ENCODE data around the gene PEX26. TPM values are rescaled to one million over a fixed set of nuclear protein-coding genes. Genes with fewer than 3 reads are reported as not detected.

Gene PEX26
- total RNA-seq, 1 experiment from 2014 or later: 30.6 TPM

DNA sequence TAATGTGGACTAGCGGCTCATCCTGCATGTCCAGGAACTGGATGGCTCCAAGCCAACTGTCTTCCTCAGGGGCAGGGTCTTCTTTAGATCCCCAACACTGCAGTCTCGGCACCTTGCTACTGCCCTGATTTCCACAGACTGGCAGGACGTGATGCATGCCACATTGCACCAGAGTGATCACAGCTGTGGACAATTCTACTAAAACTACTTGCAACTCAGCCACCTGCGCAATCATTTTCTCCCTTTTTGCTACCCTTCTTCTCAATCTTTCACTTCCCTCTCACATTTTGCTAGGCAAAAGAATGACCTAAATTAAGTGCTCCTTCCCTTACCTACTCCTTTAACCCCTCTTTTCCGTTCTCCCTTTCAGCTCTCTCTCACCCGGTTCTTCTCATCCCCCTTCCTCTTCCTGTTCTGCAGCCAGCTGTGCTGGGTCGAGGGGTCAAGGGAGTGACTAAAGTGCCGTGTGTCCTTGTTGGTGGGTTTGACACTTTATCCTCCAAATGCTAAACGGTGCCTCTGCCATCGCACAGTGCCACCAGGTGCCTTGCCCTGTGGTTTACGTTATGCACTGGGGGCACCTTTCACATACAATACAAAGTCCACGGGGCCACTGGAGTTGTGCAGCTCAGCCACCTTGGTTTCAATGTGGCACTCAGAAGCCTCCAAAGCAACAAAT lies 11.5 kb upstream of the PEX26 start:
- Histone ChIP-seq H4K20me1 (ENCODE audit: low read length) (no peaks in the 10 kb centered on the region), H3K9me3 (ENCODE audit: low read length) (no peaks in the 10 kb centered on the region), H3K9me2 (replicated peaks; ENCODE audit: low read length) (no peaks in the 10 kb centered on the region), H3K27ac (ENCODE audit: low read length) (no peak overlapping the region), H3K79me2 (ENCODE audit: low read length) (no peaks in the 10 kb centered on the region), H3K36me3 (ENCODE audit: low read depth, low read length) (no peaks in the 10 kb centered on the region), H3K27me3 (ENCODE audit: low read length) (no peaks in the 10 kb centered on the region), H3K4me1 (ENCODE audit: insufficient read depth, low read length) (peaks cover 42% of the 10 kb centered on the region), H2AFZ (ENCODE audit: low read length) (no peak overlapping the region), H3K9ac (ENCODE audit: low read length) (no peak overlapping the region), H3K4me3 (ENCODE audit: low read length) (no peak overlapping the region), H3F3A (ENCODE audit: low read length, unreplicated experiment) (no peaks in the 10 kb centered on the region), H3K4me2 (ENCODE audit: low read length) (no peak overlapping the region)
- DNase-seq (no peak), ATAC-seq (no peak)
- ChIA-PET CTCF (no interaction called here), POLR2A (ENCODE audit: unreplicated experiment) (no interaction called here)
- no TSS peak for BruUV-seq (replicated peaks)
- intact Hi-C loops (cut with micrococcal nuclease): no loop called here
- TF ChIP-seq EZH2phosphoT487 (IDR thresholded peaks at IDR 0.05; ENCODE audit: borderline replicate concordance, low read length) (no peak), EZH2 (IDR thresholded peaks at IDR 0.05; ENCODE audit: low read length, unreplicated experiment) (no peak)
- TF ChIP-seq, protein P1, sequence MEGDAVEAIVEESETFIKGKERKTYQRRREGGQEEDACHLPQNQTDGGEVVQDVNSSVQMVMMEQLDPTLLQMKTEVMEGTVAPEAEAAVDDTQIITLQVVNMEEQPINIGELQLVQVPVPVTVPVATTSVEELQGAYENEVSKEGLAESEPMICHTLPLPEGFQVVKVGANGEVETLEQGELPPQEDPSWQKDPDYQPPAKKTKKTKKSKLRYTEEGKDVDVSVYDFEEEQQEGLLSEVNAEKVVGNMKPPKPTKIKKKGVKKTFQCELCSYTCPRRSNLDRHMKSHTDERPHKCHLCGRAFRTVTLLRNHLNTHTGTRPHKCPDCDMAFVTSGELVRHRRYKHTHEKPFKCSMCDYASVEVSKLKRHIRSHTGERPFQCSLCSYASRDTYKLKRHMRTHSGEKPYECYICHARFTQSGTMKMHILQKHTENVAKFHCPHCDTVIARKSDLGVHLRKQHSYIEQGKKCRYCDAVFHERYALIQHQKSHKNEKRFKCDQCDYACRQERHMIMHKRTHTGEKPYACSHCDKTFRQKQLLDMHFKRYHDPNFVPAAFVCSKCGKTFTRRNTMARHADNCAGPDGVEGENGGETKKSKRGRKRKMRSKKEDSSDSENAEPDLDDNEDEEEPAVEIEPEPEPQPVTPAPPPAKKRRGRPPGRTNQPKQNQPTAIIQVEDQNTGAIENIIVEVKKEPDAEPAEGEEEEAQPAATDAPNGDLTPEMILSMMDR (conservative IDR thresholded peaks at IDR 0.05; ENCODE audit: low read depth, low read length): no peak

GRCh38 chr22:18067121-18067520 lies 10.7 kb upstream of the PEX26 start:
- Histone ChIP-seq H3K9me3 (ENCODE audit: low read length) (no peaks in the 10 kb centered on the region), H4K20me1 (ENCODE audit: low read length) (no peaks in the 10 kb centered on the region), H3K9me2 (replicated peaks; ENCODE audit: low read length) (no peaks in the 10 kb centered on the region), H3F3A (ENCODE audit: low read length, unreplicated experiment) (no peaks in the 10 kb centered on the region), H3K79me2 (ENCODE audit: low read length) (no peaks in the 10 kb centered on the region), H3K4me2 (ENCODE audit: low read length) (no peak overlapping the region), H3K9ac (ENCODE audit: low read length) (no peak overlapping the region), H3K36me3 (ENCODE audit: low read depth, low read length) (no peaks in the 10 kb centered on the region), H3K27ac (ENCODE audit: low read length) (no peak overlapping the region), H3K4me3 (ENCODE audit: low read length) (no peak overlapping the region), H3K27me3 (ENCODE audit: low read length) (no peaks in the 10 kb centered on the region), H3K4me1 (ENCODE audit: insufficient read depth, low read length) (peaks cover 36% of the 10 kb centered on the region), H2AFZ (ENCODE audit: low read length) (no peak overlapping the region)
- POLR2A ChIA-PET (ENCODE audit: unreplicated experiment): no interaction called here
- TF ChIP-seq EZH2phosphoT487 (IDR thresholded peaks at IDR 0.05; ENCODE audit: borderline replicate concordance, low read length) (no peak), EZH2 (IDR thresholded peaks at IDR 0.05; ENCODE audit: low read length, unreplicated experiment) (no peak)
- TF ChIP-seq, protein P1 (conservative IDR thresholded peaks at IDR 0.05; ENCODE audit: low read depth, low read length): no peak
- CTCF ChIA-PET: no interaction called here
- ATAC-seq: no peak
- intact Hi-C loops (cut with micrococcal nuclease): no loop called here
- no TSS peak for BruUV-seq (replicated peaks)
- no peak for DNase-seq

- no peaks in the 10 kb centered on the region for H3K9me3 ChIP-seq (ENCODE audit: low read length)
- H3K4me2 ChIP-seq (ENCODE audit: low read length): no peak overlapping the region
- no peak overlapping the region for H3K4me3 ChIP-seq (ENCODE audit: low read length)
- DNase-seq (no peak), ATAC-seq (no peak)
- BruUV-seq (replicated peaks): no TSS peak
- POLR2A ChIA-PET (ENCODE audit: unreplicated experiment): no interaction called here
- CTCF ChIA-PET: no interaction called here
- H3K27me3 ChIP-seq (ENCODE audit: low read length): no peaks in the 10 kb centered on the region
- H3K36me3 ChIP-seq (ENCODE audit: low read depth, low read length): no peaks in the 10 kb centered on the region
- TF ChIP-seq, protein P1 (conservative IDR thresholded peaks at IDR 0.05; ENCODE audit: low read depth, low read length): no peak
- TF ChIP-seq EZH2 (IDR thresholded peaks at IDR 0.05; ENCODE audit: low read length, unreplicated experiment): no peak
- no peak for TF ChIP-seq EZH2phosphoT487 (IDR thresholded peaks at IDR 0.05; ENCODE audit: borderline replicate concordance, low read length)
- intact Hi-C loops (cut with micrococcal nuclease): no loop called here
- peaks cover 31% of the 10 kb centered on the region for H3K4me1 ChIP-seq (ENCODE audit: insufficient read depth, low read length)
- no peak overlapping the region for H3K9ac ChIP-seq (ENCODE audit: low read length)
- no peak overlapping the region for H3K27ac ChIP-seq (ENCODE audit: low read length)
- no peaks in the 10 kb centered on the region for H3K9me2 ChIP-seq (replicated peaks; ENCODE audit: low read length)
- no peak overlapping the region for H2AFZ ChIP-seq (ENCODE audit: low read length)
- H4K20me1 ChIP-seq (ENCODE audit: low read length): no peaks in the 10 kb centered on the region
- H3F3A ChIP-seq (ENCODE audit: low read length, unreplicated experiment): no peaks in the 10 kb centered on the region
- no peaks in the 10 kb centered on the region for H3K79me2 ChIP-seq (ENCODE audit: low read length)
These were observed 10.0 kb upstream of the PEX26 start for GRCh38 chr22:18067548-18068341.

All from PC-3 (cell line).